ENCODE measurements around the gene GFER.
A peak's percentile ranks its signal among the peaks of the same experiment; 100 is the strongest.
"Not testable (repeated sequence)": the region's sequence is repeated elsewhere in the genome, so short reads cannot be mapped to it uniquely, and the experiment has no call there.

GFER gene

DNA sequence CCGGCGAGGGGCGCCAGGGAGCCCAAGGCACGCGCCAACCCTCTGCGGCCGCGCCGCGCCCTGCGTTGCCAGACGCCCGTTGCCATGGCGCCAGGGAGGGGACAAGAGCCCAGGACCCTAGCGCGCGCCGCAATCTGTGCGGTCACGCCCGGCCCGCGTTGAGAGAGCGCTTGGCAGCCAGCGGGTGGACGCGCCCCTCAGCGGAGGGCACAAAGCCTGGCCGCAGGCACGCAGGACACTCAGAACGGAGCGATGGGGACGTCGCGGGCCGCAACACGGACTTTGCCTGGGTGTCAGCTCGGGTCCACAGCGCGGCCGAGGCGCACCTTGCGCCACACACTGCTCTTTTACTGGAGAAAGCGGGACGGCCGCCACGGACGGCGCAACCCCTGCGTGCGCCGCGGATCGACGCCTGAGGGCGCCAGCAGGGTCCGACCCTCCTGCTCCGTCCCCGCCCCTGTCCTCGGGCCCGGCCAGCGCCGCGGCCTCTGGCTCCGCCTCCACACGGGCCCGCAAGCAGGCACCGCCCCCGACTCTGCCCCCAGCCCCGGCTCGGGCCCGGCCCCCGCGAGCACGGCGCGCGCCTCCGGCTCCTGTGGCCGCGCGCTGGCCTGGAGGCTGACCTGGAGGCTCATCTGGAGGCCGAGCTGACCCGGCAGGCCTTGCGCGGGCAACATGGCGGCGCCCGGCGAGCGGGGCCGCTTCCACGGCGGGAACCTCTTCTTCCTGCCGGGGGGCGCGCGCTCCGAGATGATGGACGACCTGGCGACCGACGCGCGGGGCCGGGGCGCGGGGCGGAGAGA is at the start of gene GFER:
Gene GFER, plus strand, starts transcription at position 650 of the 803 bp plus-strand sequence. Its CDS starts 26 bp downstream, at position 676.
- DNase-seq (ENCODE audit: low read depth) = peak; percentile 94

DNA sequence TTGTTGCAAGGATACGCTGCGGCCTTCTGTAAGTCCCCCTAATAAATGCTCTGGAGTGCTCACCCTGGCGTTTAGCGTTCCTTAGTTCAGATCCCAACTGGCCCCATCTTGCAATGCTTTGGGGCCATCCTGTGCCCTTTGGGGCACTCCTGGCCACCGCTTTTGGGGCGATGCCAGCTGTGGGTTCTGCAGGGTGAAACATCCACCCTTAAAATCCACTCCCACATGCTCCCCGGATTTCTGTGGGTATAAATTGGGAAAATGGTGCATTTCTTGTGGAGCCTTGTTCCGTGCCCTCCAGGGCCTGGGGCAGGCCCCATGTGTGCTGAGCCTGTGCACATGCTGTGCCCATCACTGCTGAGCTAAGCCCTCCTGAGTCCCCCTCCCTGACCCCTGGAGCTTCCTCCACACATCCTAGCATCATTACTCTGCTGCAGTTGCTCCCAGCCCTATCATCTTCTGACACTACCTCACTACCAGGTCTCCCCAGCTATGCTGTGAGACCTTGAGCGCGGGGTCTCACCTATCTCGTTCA is 47.0 kb upstream of the GFER start:
- DNase-seq (ENCODE audit: low read depth) = no peak

DNA sequence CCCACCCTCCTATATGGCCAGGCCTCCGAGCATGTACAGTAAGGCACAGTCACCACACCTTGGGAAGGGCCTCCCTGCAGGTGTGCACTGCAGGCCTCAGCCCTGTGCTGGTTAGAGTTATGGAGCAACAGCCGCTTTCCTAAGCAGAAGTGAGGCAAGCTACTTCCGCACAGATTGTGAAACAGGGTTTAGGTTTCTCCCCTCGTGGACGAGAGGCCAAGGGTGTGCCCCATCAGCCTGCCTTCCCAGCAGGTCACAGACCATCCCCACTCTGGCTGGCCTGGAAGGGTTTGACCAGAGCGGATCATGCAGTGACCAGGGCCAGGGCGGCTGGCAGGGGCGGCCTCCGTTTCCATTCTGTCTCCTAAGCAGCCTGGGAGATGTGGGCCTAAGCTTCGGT is 45.7 kb upstream of the GFER start:
- DNase-seq (ENCODE audit: low read depth) = no peak

DNA sequence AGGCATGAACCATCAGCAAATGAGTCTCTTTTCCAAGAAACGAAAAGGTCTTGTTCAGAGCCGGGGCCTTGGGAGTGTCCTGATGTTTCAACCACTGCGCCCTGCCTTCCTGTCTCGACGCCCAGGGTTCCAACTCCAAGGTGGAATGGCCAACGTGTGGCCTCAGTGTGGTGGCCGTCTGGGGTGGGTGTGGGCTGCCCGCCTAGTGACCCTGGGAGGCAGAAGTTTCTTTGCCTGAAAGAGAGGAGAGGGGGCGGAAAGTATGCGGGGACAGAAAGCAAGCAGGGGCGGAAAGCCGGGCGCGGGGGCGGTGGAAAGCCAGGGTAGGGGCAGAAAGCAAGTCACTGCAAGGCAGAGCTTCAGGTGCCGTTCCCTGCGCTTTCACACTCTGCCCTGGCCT is 45.1 kb upstream of the GFER start:
- no peak for DNase-seq (ENCODE audit: low read depth)

DNA sequence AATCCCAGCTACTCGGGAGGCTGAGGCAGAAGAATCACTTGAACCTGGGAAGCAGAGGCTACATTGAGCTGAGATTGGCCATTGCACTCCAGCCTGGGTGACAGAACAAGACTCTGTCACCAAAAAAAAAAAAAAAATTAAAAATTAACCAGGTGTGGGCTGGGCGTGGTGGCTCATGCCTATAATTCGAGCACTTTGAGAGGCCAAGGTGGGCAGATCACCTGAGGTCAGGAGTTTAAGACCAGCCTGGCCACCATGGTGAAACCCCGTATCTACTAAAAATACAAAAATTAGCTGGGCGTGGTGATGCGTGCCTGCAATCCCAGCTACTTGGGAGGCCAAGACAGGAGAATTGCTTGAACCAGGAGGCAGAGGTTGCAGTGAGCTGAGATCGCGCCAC is 44.2 kb upstream of the GFER start:
- not testable (repeated sequence) for DNase-seq (ENCODE audit: low read depth)

DNA sequence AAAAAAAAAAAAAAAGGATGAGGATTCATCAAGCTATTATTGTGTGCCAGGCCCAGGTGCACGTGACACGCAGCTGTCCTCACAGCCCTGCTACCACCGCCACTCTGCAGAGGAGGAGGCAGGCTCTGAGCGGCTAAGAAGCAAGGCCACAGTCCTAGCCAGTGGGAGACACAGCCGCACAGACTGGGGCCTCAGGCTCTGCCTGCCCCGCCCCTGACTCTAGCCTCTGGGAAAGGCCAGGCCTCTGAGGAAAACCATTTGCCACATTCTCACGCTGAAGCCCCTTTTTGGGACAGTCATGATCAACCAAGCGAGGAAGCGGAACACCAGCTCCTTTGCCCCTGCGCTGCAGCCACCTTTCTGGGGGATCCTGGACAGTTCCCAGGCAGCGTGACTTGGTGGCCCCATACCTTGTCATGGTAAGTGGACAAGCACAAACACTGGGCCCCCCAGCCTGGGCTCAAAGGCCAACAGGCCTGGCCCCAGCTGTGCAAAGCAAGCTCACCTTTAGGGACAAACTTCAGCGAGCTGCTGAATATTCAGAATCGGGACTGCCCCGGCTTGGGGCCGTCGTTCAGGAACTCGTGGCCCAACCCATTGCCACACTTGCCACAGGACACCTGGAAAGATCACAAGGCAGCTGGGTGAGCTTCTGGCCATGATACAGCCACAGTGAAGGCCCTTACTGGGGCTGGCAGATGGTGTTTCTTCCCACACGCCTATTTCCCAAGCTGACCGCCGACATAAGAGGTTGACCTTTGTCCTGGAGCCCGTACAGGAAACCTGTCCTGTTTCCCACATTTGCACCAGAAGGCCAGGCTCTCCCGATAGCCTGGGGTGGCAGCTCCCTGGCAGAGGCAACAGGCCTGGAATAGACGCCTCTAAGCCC is 43.5 kb upstream of the GFER start:
- DNase-seq (ENCODE audit: low read depth) = no peak

DNA sequence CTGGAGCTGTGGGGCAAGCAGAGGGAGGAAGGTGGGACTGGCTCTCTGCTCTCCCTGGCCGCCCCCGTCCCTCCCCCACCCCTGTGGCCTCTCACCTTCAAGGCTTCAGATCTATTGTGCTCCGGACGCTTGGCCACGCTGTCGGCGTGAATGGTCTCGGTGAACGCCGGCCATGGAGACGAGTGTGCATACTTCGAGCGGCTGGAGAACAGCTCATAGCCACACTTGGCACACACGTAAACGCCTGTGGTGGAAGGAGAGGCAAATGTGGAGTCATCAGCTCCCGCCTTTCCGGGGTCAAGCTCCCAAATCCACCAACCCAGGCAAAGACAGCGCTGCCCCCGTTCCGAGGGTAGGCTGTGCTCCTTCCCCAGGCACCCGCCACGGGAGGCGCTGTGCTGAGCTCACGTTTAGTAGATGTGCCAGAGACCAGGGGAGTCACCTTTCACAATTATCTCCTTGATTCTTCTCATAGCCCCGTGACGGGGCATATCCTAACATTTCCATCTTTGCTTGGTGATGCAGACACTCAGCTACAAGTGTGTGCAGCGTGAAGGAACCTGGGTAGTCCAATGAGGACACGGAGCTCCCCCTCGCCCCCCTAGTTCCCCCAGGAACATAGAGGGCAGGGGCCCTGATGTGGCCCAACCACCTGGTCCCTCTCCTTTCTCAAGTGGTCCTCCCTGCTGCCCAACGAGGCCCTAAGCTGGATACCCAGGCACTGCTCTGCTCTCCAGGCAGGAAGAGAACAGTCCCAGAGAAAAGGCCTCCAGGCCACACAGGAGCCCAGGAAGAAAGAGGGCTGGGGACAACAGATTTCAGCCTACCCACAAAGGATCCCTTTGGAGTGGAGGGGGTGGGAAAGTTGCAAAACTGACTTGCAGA is 42.6 kb upstream of the GFER start:
- no peak for DNase-seq (ENCODE audit: low read depth)

DNA sequence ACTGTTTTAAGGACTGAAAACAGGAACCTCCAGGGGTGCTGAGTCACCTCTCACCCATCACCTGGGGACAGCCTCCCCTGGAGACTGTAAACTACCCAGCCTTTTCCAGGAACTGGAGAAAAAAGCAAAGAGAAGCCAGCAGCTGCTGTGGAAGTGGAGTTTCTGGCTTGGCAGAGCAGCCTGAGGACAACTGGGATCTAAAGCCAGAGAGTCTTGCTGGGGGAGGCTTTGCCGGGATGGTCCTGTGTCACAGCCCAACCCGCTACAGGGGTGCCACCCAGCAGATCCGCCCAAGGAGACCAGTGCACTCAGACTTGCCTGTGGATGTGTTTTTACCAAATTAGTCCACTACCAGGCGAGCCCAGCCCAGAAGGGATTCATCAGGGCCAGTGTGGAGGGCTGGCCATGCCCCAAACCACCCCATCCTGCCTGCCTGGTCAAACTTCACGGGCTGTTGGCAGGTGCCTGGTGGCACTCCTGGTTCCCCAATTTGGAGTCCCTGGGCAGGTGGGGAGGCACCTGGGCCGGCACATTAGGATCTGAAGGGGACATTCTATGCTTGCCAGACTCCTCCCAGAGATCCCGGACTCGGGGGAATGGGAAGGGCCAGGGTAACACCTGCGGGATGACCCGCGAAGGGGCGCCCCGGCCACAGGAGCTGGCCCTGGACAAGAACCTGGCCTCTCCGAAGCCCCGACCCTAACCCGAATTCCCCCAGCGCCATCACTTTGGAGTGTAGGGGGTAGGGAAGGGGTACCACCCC is 41.8 kb upstream of the GFER start:
- DNase-seq (ENCODE audit: low read depth) = no peak

DNA sequence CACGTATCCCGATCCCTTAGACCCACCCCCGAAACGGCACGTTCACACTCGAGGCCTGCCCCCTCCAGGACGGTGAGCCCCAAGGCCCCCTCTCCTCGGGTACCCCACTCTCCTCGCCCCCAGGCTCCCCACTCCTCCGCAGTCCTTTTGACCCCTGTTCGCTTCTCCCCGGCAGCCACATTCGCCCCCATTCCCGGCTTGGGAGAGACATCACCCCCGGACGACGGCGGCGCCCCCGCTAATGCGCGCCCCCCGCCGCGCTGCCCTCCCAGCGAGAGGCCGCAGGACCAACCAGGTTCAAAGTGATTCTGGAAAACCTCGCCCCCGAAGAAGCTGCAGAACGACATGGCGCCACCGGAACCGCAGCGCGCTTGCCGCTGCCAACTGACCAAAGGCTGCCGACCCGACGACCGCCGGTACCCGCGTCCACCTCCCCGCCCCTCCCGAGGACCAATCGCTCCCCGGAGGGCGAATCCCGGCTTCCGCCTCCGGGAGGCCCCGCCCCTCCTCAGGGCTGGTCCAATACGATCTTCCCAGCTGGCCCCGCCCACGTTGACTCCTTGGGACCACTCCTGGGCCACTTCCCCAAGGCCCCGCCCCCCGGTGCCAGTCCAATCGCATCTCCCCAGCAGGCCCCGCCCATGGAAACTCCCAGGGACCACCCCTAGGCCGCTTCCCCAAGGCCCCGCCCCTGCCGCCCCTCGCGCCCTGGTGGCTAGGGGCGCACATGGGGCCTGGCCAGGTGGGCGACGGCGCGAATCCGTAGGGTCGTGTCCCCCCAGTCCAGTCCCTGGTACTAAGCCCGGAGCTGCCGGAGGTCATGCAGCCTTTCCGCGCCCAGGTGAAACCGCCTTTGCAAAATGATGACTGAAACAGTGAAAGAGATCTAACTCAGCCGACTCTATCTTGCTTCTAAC is 40.9 kb upstream of the GFER start, which contains the start of gene MSRB1:
Gene MSRB1, minus strand, starts transcription at position 390 of the 917 bp plus-strand sequence. Its CDS starts 43 bp downstream, at position 347.
- DNase-seq (ENCODE audit: low read depth) = peak; percentile 97

DNA sequence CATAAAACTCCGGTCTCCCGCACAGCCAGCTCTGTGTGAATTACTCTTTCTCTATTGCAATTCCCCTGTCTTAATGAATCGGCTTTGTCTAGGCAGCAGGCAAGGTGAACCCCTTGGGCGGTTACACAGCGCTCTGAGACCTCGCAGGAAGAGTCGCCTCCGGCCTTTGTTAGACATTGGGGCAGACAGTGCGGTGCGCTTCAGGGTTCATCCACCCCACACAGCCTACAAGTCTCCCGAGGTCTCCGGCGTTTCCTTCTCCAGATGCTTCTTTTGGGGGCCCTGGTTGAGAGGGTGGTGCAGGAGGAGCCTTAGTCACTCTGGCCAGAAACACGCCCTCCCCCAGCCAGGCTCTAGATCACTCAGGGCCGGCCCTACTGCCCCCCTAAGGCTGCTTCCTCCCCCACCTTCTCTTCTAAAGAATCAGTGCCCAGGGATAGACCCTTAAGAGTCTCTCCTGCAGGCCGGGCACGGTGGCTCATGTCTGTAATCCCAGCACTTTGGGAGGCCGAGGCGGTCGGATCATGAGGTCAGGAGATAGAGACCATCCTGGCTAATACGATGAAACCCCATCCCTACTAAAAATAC is 39.3 kb upstream of the GFER start:
- no peak for DNase-seq (ENCODE audit: low read depth)

DNA sequence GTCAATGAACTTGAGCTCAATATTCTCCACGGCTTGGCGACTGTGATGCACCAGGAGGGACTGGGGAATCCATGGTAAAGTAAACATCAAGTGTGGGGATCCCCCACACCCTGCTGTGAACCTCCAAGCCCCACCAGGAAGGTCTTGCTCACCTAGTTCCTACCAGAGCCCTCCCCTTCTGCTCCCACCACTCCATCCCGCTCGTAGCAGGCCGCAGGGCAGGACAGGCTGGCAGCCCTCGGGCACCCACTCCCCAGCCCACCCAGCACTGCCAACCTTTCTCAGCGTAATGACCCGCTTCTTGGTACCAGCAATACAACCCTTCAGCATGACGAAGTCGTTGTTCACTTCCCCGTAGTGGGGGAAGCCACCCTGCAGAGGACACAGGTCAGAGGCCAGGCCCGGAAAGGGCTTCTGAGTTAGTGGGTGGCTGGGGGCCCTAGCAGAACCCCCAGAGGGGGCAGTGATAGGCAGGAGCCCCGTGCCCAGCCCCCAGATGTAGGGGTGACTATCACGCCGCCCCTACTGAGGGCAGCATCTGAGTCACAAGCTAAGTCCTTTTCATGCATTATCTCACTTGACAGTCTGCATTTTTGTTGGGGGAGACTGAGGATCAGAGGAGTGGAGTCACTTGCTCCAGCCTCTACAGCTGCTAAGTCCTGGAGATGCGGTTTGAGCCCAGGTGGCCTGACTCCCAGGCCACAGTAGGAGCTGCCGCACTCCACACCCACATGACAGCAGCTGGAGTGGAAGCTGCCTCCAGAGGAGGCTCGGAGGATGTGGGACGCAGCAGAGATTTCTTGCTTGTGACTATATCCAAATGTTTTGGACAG is 38.2 kb upstream of the GFER start:
- DNase-seq (ENCODE audit: low read depth) = no peak

DNA sequence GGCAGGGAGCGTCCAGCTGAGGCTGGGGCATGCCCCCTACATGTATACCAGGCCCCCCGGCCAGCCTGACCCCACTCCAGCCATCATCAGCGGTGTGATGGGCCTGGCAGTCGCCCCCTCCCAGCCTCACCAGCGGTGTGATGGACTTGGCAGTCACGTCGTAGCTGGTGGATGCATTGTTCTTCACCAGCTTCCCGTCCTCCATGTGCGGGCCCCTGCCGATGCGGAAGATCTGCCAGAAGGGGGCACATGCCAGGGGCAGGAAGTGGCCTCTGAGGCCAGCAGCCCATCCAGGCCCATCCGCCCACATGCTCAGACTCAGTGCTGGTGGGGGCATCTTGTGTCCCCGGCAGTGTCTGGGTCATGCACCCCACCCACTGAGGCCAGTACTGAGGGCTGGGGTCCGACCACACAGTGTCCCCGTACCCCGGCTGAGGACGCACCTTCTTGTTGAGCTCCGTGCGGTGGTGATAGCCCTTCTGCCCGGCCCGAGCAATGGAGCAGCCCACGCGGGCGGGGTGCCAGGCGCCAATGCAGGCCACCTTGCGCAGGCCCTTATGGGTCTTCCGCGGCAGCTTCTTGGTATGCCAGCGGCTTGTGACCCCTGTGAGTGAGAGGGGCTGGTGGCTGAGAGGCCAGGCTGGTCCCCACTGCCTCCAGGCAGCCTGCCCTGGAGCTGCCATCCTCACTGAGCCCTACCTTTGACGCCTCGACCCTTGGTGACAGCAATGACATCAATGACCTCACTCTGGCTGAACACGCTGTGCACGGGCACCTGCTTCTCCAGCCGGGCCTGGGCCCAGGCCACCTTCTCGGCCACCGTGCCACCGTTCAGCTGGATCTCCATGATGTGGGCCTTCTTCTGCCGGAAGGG is 37.3 kb upstream of the GFER start:
- no peak for DNase-seq (ENCODE audit: low read depth)

DNA sequence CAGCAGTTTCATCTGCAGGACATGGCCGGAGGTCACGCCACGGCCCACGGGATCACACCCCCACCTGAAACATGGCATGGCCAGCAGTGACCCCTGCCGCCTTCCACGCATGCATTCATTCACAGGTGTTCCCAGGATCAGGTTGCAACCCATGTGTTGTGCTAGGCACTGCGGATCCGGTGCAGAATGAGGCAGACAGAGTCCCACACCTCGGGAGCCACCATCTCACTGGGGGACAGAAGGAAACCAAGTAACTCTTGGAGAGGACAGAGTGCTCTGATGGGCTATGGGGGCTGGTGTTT is 36.7 kb upstream of the GFER start:
- DNase-seq (ENCODE audit: low read depth) = no peak

DNA sequence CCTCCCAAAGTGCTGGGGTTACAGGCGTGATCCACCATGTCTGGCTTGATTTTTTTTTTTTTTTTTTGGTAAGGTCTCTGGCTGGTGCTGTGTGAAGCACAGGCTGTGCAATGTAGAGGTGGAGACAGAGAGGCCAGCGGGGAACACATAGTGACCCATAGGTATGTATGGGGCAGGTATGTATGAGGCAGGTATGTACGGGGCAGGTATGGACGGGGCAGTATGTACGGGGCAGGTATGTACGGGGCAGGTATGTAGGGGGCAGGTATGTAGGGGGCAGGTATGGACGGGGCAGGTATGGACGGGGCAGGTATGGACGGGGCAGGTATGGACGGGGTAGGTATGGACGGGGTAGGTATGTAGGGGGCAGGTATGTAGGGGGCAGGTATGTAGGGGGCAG is 34.5 kb upstream of the GFER start:
- DNase-seq (ENCODE audit: low read depth) = no peak

DNA sequence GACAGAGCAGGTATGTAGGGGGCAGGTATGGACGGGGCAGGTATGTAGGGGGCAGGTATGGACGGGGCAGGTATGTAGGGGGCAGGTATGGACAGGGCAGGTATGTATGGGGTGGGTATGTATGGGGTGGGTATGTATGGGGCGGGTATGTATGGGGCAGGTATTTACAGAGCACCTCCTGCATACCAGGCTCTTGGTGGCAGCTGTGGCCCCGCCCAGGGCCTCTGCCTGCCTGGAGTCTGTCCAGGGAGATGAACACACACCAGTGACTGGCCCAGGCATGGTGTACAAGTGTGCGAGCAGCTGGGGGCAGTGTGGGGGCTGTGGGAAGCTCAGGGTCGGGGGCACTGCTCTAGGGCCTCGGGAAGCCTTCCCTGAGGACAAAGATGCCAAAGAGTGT is 33.9 kb upstream of the GFER start:
- DNase-seq (ENCODE audit: low read depth) = no peak

DNA sequence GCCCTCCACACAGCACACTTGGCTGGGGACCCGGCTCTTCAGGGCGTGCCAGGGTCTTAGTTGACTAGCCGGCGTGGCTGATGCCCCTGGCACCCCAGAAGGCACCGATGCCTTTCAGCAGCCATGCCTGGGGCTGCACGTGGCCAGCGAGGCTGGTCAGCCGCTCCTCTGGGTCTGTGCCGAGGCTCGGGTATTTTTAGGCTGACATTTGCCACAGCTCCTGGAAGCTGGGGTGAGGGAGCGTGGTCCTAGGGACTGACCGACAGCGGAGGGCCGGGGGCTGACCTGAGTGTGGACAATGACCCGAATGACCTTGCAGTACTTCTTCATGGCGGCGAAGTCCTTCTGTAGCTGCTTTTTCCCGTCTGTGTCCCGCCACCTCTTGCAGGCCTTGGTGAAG is 33.4 kb upstream of the GFER start:
- no peak for DNase-seq (ENCODE audit: low read depth)

DNA sequence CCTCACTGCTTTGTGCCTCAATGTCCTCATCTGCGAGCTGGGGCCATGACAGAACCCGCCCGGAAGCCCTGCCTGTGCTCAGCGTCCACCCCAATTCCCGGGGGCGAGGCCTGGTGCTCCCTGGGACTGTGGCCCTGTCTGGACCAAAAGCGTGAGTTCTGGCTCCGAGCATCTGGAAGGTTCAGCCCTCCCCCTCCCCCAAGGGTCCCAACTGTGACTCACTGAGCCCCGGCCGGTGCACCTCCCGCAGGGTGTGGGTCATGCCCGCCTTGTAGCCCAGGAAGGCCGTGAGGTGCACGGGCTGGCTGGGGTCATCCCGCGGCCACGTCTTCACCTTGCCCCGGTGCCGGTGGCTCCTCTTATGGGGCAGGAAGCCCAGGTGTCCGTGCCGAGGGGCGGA is 30.3 kb upstream of the GFER start:
- DNase-seq (ENCODE audit: low read depth) = no peak
